ENCODE measurements around the gene VIT.

GRCh38 chr2:36731941-36732672 is 35.6 kb downstream of the VIT start:
- TF ChIP-seq, protein P1, sequence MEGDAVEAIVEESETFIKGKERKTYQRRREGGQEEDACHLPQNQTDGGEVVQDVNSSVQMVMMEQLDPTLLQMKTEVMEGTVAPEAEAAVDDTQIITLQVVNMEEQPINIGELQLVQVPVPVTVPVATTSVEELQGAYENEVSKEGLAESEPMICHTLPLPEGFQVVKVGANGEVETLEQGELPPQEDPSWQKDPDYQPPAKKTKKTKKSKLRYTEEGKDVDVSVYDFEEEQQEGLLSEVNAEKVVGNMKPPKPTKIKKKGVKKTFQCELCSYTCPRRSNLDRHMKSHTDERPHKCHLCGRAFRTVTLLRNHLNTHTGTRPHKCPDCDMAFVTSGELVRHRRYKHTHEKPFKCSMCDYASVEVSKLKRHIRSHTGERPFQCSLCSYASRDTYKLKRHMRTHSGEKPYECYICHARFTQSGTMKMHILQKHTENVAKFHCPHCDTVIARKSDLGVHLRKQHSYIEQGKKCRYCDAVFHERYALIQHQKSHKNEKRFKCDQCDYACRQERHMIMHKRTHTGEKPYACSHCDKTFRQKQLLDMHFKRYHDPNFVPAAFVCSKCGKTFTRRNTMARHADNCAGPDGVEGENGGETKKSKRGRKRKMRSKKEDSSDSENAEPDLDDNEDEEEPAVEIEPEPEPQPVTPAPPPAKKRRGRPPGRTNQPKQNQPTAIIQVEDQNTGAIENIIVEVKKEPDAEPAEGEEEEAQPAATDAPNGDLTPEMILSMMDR (conservative IDR thresholded peaks at IDR 0.05 in 1 of 2, IDR thresholded peaks at IDR 0.05 in 1 of 2; ENCODE audit: extremely low read depth in 1 of 2, insufficient read depth in 1 of 2, low read depth in 1 of 2, low read length in 2 of 2), result no peak
- no peak for TF ChIP-seq EZH2 (IDR thresholded peaks at IDR 0.05; ENCODE audit: borderline replicate concordance, low read length)
